22Rv1 (cell line): ENCODE data around the gene CDKL2.
"Not testable (repeated sequence)": the region's sequence is repeated elsewhere in the genome, so short reads cannot be mapped to it uniquely, and the experiment has no call there.

Experiments used
- H3K27ac ChIP-seq: fragments of 450-650 bp; 2 replicates; pipeline ENCODE4 v1.5.1; 2017
- CTCF ChIP-seq: fragments of 450-650 bp; IDR thresholded peaks from 2 replicates; pipeline ENCODE4 v1.5.1; 2017; ENCODE audit warnings: mild to moderate bottlenecking
- ZFX ChIP-seq: fragments of 450-650 bp; IDR thresholded peaks from 2 replicates; pipeline ENCODE4 v1.6.1; 2017; ENCODE audit warnings: antibody characterized with exemption, borderline replicate concordance

CDKL2 gene

GRCh38 chr4:75672461-75673026 is 42.2 kb upstream of the CDKL2 start:
- TF ChIP-seq ZFX (no peak), CTCF (no peak)

GRCh38 chr4:75671802-75672421 is 41.6 kb upstream of the CDKL2 start:
- TF ChIP-seq CTCF (no peak), ZFX (no peak)
- peak overlapping the region; percentile 98 for H3K27ac ChIP-seq

More at GRCh38 chr4:75672461-75673026, 42.2 kb upstream of the CDKL2 start:
- H3K27ac ChIP-seq = peak overlapping the region; percentile 98

GRCh38 chr4:75668596-75668995 is 38.3 kb upstream of the CDKL2 start:
- H3K27ac ChIP-seq = no peak overlapping the region
- TF ChIP-seq CTCF (no peak), ZFX (no peak)

- H3K27ac ChIP-seq = not testable (repeated sequence)
These were observed 37.3 kb upstream of the CDKL2 start for GRCh38 chr4:75667636-75668035.

- TF ChIP-seq ZFX (no peak), CTCF (no peak)
- H3K27ac ChIP-seq = no peak overlapping the region
These were observed 36.0 kb upstream of the CDKL2 start for GRCh38 chr4:75666299-75666698.

GRCh38 chr4:75664604-75665003 is 34.3 kb upstream of the CDKL2 start:
- not testable (repeated sequence) for H3K27ac ChIP-seq

GRCh38 chr4:75662626-75663025 is 32.3 kb upstream of the CDKL2 start:
- H3K27ac ChIP-seq = no peak overlapping the region
- TF ChIP-seq ZFX (no peak), CTCF (no peak)

- no peak overlapping the region for H3K27ac ChIP-seq
- TF ChIP-seq CTCF (no peak), ZFX (no peak)
These were observed 30.2 kb upstream of the CDKL2 start for GRCh38 chr4:75660491-75660890.
